ENCODE results near the gene CHST12. TPM values are rescaled to one million over a fixed set of nuclear protein-coding genes. Genes with fewer than 3 reads are reported as not detected.

CHST12 gene
- total and polyA plus RNA-seq, 2 of the 4 experiments (the other 2 are of a cell fraction), result 3.8 to 27.0 TPM

GRCh38 chr7:2394566-2395082 is 8.8 kb upstream of the CHST12 start:
- H2AK5ac ChIP-seq (ENCODE audit: low read depth, low read length), result no peak overlapping the region
- H3K18ac ChIP-seq (ENCODE audit: low read depth, low read length), result no peak overlapping the region
- no peak overlapping the region for H2AK9ac ChIP-seq (replicated peaks; ENCODE audit: low read depth, low read length, poor library complexity)
- H3K9ac ChIP-seq (ENCODE audit: low read depth, low read length), result no peak overlapping the region
- no peak overlapping the region for H2BK15ac ChIP-seq (ENCODE audit: low read depth, low read length)
- H4K91ac ChIP-seq (ENCODE audit: insufficient read depth, low read depth, low read length), result no peak overlapping the region
- no peak overlapping the region for H4K8ac ChIP-seq (ENCODE audit: low read depth in 2 of 2, low read length in 2 of 2)
- ChIA-PET CTCF (no interaction called here), POLR2A (ENCODE audit: unreplicated experiment) (no interaction called here)
- intact Hi-C loops (cut with micrococcal nuclease) (no loop called here), in situ Hi-C loops (cut with MboI; ENCODE audit: low sequenced_read_pairs) (no loop called here), dilution Hi-C loops (cut with HindIII; ENCODE audit: low sequenced_read_pairs, unreplicated experiment) (no loop called here)
- no peak overlapping the region for H3K4me3 ChIP-seq (ENCODE audit: insufficient read depth, low read depth, low read length)
- H3K36me3 ChIP-seq (ENCODE audit: control insufficient read depth, insufficient read depth, low read length), result no peaks in the 10 kb centered on the region
- BruUV-seq (replicated peaks), result no TSS peak
- no peaks in the 10 kb centered on the region for H3K9me3 ChIP-seq (ENCODE audit: control insufficient read depth, insufficient read depth, low read length)
- no peak overlapping the region for H3K27ac ChIP-seq (ENCODE audit: insufficient read depth, low read length)
- no peak overlapping the region for H3K56ac ChIP-seq (ENCODE audit: extremely low read depth, insufficient read depth, low read length)
- H3K4ac ChIP-seq (ENCODE audit: low read depth, low read length), result no peak overlapping the region
- no peak overlapping the region for H3K14ac ChIP-seq (replicated peaks; ENCODE audit: low read depth, low read length)
- no peak overlapping the region for H2AFZ ChIP-seq (replicated peaks; ENCODE audit: low read length, poor library complexity)
- no peak overlapping the region for H2BK20ac ChIP-seq (ENCODE audit: low read depth, low read length)
- ATAC-seq (ENCODE audit: low read depth), result no peak
- WGBS, 2 experiments (ENCODE audit: extremely low coverage in 2 of 2, insufficient read length in 1 of 2), result 100% methylated on average over 6 of the region's 21 CpGs; no CpG with 5 or more reads in 1 of the 2 experiments
- H3K79me1 ChIP-seq (ENCODE audit: low read depth in 1 of 2, low read length in 2 of 2), result no peaks in the 10 kb centered on the region
- peaks cover 3% of the 10 kb centered on the region for H3K9me1 ChIP-seq (ENCODE audit: insufficient read depth, low read length)
- H3K4me2 ChIP-seq (ENCODE audit: low read depth, low read length), result no peak overlapping the region
- peaks cover 2% of the 10 kb centered on the region; the same call in 1 of the 2 replicates for H3K4me1 ChIP-seq (ENCODE audit: control insufficient read depth, insufficient read depth, low read length)
- no peak overlapping the region for H2BK120ac ChIP-seq (ENCODE audit: low read depth, low read length)
- no peak overlapping the region for H3K23ac ChIP-seq (ENCODE audit: low read depth, low read length)
- no peaks in the 10 kb centered on the region; the same call in 1 of the 2 replicates for H4K20me1 ChIP-seq (ENCODE audit: insufficient read depth, low read length)
- no peak for TF ChIP-seq RAD21 (IDR thresholded peaks at IDR 0.05; ENCODE audit: low read length)
- no peak for TF ChIP-seq BHLHE40 (IDR thresholded peaks at IDR 0.05; ENCODE audit: low read depth, low read length)
- TF ChIP-seq MXI1 (IDR thresholded peaks at IDR 0.05; ENCODE audit: borderline replicate concordance, low read depth, low read length), result no peak
- no peak for TF ChIP-seq CTCF (conservative IDR thresholded peaks at IDR 0.05; ENCODE audit: low read depth, low read length)
- TF ChIP-seq POLR2A (IDR thresholded peaks at IDR 0.05; ENCODE audit: low read depth, low read length), result no peak
- TF ChIP-seq MAZ (IDR thresholded peaks at IDR 0.05; ENCODE audit: borderline replicate concordance, low read depth, low read length), result no peak
- no peak for TF ChIP-seq NFE2L2 (IDR thresholded peaks at IDR 0.05; ENCODE audit: low read depth, low read length)
- TF ChIP-seq MAFK (IDR thresholded peaks at IDR 0.05; ENCODE audit: low read depth, low read length), result no peak
- TF ChIP-seq ELK1 (IDR thresholded peaks at IDR 0.05; ENCODE audit: borderline replicate concordance, low read depth, low read length), result no peak
- DNase-seq, result no peak
- H3K27me3 ChIP-seq (ENCODE audit: control insufficient read depth, insufficient read depth, low read length), result no peaks in the 10 kb centered on the region
- H2BK5ac ChIP-seq (ENCODE audit: low read depth, low read length, poor library complexity, severe bottlenecking), result no peak overlapping the region
- no peak overlapping the region for H4K5ac ChIP-seq (ENCODE audit: low read depth, low read length)

All from IMR-90 (cell line).